Epithelial cell of prostate (primary cell): ENCODE measurements around the gene UBR7.
A peak's percentile ranks its signal among the peaks of the same experiment; 100 is the strongest.
"Not testable (repeated sequence)": the region's sequence is repeated elsewhere in the genome, so short reads cannot be mapped to it uniquely, and the experiment has no call there.

Experiments used
- DNase-seq: peaks from one replicate; pipeline ENCODE4 v3.0.0-alpha.2; 2011; ENCODE audit warnings: low read depth, low spot score
- H3K27ac ChIP-seq: fragments of 450-650 bp; 2 replicates; pipeline ENCODE4 v1.5.1; 2017; ENCODE audit warnings: mild to moderate bottlenecking

The UBR7 gene, protein sequence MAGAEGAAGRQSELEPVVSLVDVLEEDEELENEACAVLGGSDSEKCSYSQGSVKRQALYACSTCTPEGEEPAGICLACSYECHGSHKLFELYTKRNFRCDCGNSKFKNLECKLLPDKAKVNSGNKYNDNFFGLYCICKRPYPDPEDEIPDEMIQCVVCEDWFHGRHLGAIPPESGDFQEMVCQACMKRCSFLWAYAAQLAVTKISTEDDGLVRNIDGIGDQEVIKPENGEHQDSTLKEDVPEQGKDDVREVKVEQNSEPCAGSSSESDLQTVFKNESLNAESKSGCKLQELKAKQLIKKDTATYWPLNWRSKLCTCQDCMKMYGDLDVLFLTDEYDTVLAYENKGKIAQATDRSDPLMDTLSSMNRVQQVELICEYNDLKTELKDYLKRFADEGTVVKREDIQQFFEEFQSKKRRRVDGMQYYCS

DNA sequence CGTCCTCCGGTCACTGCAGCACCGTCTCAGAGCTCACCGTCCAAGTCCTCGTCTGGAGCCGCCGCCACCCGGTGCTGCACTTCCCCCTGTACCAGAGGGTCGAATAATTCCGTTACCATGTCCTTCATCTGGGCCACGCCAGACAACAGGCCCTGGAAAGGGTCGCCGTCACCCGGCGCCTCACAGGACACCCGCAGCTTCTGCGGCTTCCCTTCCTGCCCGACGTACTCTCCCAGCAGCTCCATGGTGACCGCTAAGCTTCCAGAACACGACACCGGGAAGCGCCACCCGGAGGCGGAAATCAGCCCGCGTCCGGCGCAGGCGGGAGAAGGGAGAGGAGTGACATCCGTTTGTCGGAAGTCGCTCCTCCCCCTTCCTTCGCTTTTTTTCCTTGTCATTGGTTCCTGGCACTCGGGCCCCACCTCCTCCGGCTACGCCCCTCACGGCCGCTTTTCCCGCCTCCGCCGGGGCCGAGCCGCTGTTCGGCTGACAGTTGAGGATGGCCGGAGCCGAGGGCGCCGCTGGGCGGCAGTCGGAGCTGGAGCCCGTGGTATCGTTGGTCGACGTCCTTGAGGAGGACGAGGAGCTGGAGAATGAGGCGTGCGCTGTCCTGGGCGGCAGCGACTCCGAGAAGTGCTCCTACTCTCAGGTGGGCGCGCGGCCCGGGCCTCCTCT lies at the start of gene UBR7, which contains the start of gene GON7:
UBR7 (plus strand) TSS at position 464 of the 675 bp plus-strand sequence; CDS start at position 500, 36 bp downstream.
GON7 (minus strand) TSS at position 273 of the 675 bp plus-strand sequence; CDS start at position 245, 28 bp downstream.
- peak; percentile 90 for DNase-seq
- H3K27ac ChIP-seq, result peak within 1 kb of the TSS; percentile 66

GRCh38 chr14:93158349-93158748 lies 48.7 kb upstream of the UBR7 start:
- not testable (repeated sequence) for H3K27ac ChIP-seq, DNase-seq

- H3K27ac ChIP-seq, DNase-seq: not testable (repeated sequence)
Observed at GRCh38 chr14:93159625-93160352, 47.3 kb upstream of the UBR7 start.

- H3K27ac ChIP-seq, result no peak overlapping the region
- no peak for DNase-seq
Observed at GRCh38 chr14:93160353-93160801, 46.7 kb upstream of the UBR7 start.

DNA sequence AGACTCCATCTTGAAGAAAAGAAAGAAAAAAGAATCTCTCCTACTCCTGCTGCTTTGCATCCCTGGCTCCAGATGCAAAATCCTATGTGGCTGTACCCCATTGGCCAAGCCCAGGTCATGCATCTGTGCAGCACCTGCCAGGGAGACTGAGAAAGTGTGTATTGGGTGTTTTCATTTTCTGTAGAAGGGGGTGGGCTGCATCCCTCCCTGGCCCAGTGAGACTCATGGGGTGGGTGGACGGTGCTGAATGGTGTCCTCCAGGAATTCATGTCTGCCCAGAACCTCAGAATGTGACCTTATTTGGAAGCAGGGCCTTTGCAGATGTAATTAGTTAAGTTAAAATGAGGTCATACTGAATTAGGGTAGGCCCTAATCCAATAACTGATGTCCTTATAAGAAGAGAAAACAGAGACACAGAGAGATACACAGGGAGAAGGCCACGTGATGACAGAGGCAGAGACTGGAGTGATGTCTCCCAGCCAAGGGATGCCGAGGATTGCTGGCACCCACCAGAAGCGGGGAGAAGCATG lies 45.6 kb upstream of the UBR7 start:
- DNase-seq, result no peak
- no peak overlapping the region for H3K27ac ChIP-seq

DNA sequence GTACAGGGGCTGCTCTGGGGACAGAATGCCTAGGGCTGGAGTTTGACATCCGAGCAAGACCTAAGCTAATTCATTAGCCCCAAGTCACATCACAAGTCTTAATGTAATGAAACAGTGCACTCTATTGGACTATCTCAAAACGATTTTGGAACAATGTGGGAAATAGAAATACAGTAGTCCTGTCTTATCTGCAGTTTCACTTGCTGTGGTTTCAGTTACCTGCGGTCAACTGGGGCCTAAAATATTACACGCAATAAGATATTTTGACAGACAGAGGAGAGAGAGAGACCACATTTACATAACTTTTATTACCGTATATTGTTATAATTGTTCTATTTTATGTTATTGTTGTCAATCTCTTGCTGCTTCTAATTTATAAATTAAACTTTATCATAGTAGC lies 43.5 kb upstream of the UBR7 start:
- no peak overlapping the region for H3K27ac ChIP-seq
- DNase-seq, result no peak

- not testable (repeated sequence) for H3K27ac ChIP-seq, DNase-seq
Observed at GRCh38 chr14:93165271-93166265, 41.5 kb upstream of the UBR7 start.

GRCh38 chr14:93168610-93169009 lies 38.4 kb upstream of the UBR7 start:
- DNase-seq, H3K27ac ChIP-seq: not testable (repeated sequence)

DNA sequence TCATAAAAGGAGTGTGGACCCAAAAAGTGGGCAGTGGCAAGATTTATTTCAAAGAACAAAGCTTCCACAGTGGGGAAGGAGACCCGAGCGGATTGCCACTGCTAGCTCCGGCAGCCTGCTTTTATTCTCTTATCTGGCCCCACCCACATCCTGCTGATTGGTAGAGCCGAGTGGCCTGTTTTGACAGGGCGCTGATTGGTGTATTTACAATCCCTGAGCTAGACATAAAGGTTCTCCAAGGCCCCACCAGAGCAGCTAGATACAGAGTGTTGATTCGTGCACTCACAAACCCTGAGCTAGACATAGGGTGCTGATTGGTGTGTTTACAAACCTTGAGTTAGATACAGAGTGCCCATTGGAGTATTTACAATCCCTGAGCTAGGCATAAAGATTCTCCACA lies 37.4 kb upstream of the UBR7 start:
- not testable (repeated sequence) for H3K27ac ChIP-seq, DNase-seq

DNA sequence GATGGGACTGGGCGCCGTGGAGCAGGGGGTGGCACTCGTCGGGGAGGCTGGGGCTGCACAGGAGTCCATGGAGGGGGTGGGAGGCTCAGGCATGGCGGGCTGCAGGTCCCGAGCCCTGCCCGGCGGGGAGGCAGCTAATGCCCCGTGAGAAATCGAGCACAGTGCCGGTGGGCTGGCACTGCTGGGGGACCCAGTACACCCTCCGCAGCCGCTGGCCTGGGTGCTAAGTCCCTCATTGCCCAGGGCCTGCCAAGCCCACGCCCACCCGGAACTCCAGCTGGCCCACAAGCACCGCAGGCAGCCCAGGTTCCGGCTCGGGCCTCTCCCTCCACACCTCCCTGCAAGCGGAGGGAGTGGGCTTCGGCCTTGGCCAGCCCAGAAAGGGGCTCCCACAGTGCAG lies 36.9 kb upstream of the UBR7 start:
- not testable (repeated sequence) for H3K27ac ChIP-seq, DNase-seq

- no peak for DNase-seq
- no peak overlapping the region for H3K27ac ChIP-seq
Observed at GRCh38 chr14:93171376-93171775, 35.7 kb upstream of the UBR7 start.

DNA sequence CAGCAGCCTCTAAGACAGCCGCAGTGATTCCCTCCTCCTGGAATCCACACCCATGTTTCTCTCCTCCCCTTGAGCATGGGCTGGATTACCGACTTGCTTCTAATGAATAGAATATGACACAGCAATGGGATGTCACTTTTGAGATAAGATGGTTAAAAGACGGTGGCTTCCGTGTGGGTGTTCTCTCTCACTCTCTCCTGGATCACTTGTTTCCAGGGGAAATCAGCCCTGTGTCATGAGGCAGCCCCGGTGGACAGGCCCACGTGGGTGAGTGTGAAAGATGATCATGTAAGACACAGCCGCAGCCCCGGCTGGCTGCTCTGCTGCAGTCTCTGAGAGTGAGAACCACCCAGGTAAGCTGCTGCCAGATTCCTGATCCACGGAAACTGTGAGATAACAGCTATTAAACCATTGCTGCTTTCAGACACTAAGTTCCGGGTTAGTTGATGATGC lies 33.1 kb upstream of the UBR7 start:
- peak overlapping the region; percentile 24 for H3K27ac ChIP-seq
- no peak for DNase-seq

DNA sequence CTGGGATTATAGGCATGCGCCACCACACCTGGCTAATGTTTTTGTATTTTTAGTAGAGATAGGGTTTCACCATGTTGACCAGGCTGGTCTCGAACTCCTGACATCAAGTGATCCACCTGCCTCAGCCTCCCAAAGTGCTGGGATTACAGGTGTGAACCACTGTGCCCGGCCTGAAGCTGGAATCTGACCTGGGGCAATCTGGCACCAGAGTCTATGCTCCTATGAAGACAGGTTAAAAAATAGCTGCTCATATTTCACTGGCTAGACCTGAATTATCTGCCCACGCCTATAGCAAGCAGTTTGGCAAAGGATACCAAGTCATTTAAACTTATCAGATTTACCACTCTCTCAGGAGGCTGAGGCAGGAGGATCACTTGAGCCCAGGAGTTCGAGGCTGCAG lies 32.3 kb upstream of the UBR7 start:
- not testable (repeated sequence) for H3K27ac ChIP-seq, DNase-seq

DNA sequence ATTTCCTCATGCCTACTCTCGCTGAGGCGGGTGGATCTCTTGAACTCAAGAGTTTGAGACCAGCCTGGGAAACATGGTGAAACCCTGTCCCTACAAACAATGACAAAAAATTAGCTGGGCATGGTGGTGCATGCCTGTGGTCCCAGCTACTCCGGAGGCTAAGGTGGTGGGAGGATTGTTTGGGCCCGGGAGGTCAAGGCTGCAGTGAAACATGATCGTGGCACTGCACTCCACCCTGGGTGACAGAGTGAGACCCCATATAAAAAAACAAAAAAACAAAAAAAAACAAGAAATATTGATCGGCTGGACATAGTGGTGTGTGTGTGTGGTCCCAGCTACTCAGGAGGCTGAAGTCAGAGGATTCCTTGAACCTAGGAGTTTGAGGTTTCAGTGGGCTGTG lies 31.6 kb upstream of the UBR7 start:
- no peak for DNase-seq
- no peak overlapping the region for H3K27ac ChIP-seq

DNA sequence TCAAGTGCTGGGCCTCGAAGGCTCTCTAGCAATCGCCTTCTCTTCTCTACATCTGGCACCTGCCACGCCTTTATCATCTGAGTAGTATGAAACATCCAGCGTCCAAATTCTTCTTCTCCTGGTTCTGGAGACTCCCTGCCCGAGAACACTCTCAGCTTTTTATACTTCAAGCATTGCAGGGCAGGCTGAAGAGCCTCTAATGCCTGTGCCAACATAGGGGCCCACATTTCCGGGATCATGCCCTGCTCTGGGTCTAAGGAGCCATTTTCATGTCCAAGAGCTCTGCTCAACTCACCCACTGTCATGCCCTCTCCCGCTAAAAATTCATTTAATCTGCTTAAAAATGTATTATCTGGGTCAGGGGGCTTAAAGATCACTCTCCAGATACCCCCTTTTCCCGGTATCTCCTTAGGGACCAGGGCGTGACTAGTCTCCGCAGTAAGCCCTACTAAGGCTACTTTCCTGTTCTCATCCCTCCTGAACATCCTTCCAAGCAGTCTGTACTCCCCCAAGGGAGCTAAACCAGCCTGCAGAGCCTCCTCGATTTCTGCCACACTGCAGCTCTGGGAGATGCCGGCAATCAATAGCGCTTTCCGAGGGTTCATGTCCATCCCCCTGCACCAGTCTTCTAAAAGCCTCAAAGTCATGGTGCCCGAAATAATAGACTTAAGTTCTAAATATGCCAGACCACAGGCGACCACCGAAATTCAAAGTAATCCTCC lies 23.3 kb upstream of the UBR7 start:
- no peak for DNase-seq
- H3K27ac ChIP-seq, result peak overlapping the region; percentile 95

DNA sequence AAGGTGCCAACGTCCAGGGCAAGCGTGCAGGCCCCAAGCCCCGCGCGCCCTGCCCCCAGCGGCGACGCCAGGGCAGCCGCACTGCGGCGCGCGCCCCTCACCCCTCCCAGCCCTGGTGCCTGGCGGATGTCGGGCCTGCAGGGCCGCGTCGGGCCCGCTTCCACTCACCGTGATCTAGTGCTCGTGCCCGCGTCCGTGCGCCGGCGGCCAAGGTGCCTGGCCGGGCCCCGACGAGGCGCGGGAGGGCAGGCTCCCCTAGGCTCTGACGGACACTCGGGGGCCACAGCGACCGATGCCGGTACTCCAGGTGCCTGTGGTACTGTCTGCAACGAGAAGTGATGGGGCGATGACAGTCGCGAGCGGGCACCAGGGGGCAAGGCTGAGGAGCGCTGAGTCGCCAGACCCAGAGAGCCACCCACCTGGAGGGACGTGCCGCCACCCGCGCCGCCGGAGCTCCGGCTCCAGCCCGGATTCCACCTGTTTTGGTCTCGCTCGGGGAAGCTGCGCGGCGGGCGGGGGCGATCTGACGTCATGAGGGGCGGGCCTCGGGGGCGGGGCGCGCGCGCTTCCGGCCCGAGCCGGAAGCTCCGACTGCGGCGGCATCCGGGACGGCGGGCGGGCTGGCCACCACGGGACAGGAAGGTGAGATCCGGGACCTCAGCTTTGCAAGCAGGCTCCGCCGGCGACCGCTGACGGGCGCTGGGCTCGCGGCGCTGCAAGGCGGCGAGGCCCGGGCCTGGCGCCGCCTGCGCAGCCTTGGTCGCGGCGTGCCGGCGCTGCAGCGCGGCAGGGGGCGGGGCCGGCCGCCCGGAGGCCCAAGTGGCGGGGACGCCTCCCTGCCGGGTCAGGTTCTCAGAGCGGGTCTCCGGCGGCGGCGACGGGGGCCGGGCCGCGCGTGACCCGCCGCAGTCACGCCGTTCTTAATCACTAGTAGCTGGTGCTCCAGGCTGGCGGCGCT lies 22.4 kb upstream of the UBR7 start, which contains the start of the genes LYSET and MOAP1:
LYSET (plus strand) TSS at position 927 of the 958 bp plus-strand sequence. CDS start 89 bp downstream, outside the sequence.
MOAP1 (minus strand) TSS at position 507 of the 958 bp plus-strand sequence. CDS start 655 bp downstream, outside the sequence.
- DNase-seq, result peak; percentile 44
- H3K27ac ChIP-seq, result peak within 1 kb of the TSS; percentile 95

- no peak for DNase-seq
- peak overlapping the region; percentile 95 for H3K27ac ChIP-seq
Observed at GRCh38 chr14:93185349-93185720, 21.7 kb upstream of the UBR7 start.
